ENCODE data around the gene PARVA.
"Not testable (repeated sequence)": the region's sequence is repeated elsewhere in the genome, so short reads cannot be mapped to it uniquely, and the experiment has no call there.

The PARVA gene

GRCh38 chr11:12496181-12497025 lies 119.0 kb downstream of the PARVA start:
- in situ Hi-C loops (cut with MboI; ENCODE audit: low sequenced_read_pairs): no loop called here

- in situ Hi-C loops (cut with MboI; ENCODE audit: low sequenced_read_pairs): no loop called here
These were observed 120.1 kb downstream of the PARVA start for GRCh38 chr11:12497431-12497830.

DNA sequence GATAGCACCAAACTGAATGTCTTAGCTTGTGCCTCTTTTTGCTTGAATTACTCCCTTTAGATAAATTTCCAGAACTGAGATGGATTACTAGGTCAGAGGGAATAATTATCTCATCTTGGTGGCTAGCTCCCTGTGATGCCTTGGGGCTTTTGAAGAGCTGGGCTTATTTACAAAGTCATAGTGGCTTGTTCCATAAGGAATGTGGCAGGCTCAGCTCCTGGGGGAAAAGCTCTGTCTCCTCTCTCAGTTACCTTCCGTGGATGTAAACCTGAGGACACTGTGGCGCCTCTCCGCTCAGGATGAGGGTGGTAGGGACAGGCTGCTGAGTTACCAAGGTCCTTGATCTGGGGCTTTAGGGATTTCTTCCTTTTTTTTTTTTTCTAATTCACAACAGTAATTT lies 121.7 kb downstream of the PARVA start:
- in situ Hi-C loops (cut with MboI; ENCODE audit: low sequenced_read_pairs): no loop called here

GRCh38 chr11:12502046-12502445 lies 124.7 kb downstream of the PARVA start:
- in situ Hi-C loops (cut with MboI; ENCODE audit: low sequenced_read_pairs): no loop called here

- in situ Hi-C loops (cut with MboI; ENCODE audit: low sequenced_read_pairs): no loop called here
These were observed 125.7 kb downstream of the PARVA start for GRCh38 chr11:12503039-12503484.

DNA sequence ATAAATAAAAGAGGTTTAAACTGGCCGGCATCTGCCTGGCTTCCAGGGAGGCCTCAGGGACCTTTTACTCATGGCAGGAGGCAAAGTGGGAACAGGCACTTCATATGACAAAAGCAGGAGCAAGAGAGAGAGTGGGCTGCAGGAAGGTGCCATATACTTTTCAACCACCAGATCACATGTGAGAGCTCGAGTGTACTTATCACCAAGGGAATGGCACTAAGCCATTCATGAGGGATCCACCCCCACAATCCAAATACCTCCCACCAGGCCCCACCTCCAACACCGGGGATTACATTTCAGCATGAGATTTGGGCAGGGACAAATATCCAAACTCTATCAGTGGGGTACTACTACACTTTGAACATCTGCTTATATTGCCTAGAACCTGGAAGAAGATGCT lies 126.5 kb downstream of the PARVA start:
- in situ Hi-C loops (cut with MboI; ENCODE audit: low sequenced_read_pairs): no loop called here

DNA sequence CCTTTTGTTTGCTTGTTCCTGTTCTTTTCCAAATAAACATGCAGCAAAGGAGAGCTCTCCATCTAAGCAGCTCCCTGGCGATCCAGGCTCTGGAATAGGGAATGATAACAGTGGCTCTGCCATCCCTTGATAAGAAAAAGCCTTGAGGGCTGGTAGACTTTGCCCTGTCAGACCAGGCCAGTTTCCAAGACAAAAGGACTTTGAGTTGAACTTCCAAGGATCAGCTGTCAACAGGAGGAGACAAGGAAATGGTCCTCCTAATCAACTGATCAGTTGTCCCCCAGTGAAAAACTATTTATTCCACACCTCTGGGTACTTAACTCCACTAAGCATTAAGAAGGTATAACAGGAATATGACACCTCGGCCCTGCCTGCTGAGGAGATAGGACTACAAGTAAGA lies 127.8 kb downstream of the PARVA start:
- in situ Hi-C loops (cut with MboI; ENCODE audit: low sequenced_read_pairs): no loop called here

GRCh38 chr11:12506404-12506921 lies 129.1 kb downstream of the PARVA start:
- in situ Hi-C loops (cut with MboI; ENCODE audit: low sequenced_read_pairs): no loop called here

DNA sequence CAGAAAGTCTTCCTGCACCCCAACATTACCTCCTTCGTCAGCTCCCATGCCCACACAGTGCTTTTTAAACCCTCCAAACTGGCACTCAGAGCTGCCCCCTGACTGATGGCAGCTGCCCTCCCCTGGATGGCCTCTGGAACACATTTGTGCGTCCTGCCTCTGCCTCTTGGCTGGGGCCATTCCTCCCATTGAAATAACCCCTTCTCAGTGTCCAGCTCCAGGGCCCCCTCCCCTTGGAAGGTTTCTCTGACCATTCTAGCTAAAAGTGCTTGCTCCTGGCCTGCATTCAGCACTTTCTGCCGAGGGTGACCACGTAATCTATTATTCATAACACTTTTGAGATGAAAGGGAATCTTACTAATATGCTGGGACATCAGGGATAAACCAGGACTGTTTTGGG lies 130.0 kb downstream of the PARVA start:
- in situ Hi-C loops (cut with MboI; ENCODE audit: low sequenced_read_pairs): no loop called here

DNA sequence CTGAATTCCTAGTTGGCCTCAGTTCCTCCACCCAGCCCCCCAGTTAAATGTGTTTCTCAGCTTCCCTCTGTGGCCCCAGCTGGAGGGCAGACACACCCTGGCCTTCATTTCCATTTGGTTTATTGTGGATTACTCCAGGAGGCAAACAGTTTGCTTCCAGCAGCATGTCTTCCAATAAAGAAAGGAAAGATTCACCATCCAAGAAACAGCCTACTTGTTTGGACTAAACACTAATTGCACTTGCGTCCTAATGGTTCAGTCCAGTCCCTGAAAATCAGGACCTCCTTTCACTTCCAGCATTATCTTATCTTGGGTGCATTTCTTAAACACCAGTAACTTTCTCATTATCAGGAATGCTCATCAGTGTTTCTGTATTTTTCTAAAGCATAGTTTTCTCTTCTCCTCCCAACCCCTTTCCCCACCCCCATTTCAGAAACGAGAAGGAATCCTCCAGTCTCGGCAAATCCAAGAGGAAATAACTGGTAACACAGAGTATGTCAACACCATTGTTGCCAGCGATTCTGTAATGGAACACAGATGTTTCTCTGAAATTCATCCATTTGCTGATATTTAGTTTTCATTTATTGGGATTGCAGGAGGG lies 130.9 kb downstream of the PARVA start:
- in situ Hi-C loops (cut with MboI; ENCODE audit: low sequenced_read_pairs): no loop called here

DNA sequence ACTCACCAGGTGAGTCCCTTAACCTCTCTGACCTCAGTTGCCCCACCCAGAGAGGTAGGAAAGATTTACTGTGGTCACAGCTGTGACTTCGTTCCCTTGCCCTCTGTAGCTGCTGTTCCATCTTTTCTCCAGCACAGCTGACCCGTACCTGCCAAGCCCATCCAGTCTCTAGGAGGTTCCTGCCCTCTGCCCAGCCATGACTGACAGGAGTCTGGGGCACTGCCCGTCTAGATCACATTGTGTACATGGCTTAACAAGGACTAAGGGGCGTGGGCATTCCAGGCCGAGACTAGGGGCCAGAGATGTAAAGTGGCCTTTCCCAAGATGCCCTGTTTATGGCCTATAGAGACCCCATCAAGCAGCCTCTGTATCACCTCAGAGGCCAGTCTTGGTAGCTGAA lies 132.0 kb downstream of the PARVA start:
- in situ Hi-C loops (cut with MboI; ENCODE audit: low sequenced_read_pairs): no loop called here

GRCh38 chr11:12512132-12512531 lies 134.8 kb downstream of the PARVA start:
- in situ Hi-C loops (cut with MboI; ENCODE audit: low sequenced_read_pairs): no loop called here

- in situ Hi-C loops (cut with MboI; ENCODE audit: low sequenced_read_pairs): no loop called here
These were observed 135.5 kb downstream of the PARVA start for GRCh38 chr11:12512826-12513395.

- in situ Hi-C loops (cut with MboI; ENCODE audit: low sequenced_read_pairs): no loop called here
These were observed 139.2 kb downstream of the PARVA start for GRCh38 chr11:12516387-12517105.

- in situ Hi-C loops (cut with MboI; ENCODE audit: low sequenced_read_pairs): no loop called here
These were observed 139.9 kb downstream of the PARVA start for GRCh38 chr11:12517306-12517705.

DNA sequence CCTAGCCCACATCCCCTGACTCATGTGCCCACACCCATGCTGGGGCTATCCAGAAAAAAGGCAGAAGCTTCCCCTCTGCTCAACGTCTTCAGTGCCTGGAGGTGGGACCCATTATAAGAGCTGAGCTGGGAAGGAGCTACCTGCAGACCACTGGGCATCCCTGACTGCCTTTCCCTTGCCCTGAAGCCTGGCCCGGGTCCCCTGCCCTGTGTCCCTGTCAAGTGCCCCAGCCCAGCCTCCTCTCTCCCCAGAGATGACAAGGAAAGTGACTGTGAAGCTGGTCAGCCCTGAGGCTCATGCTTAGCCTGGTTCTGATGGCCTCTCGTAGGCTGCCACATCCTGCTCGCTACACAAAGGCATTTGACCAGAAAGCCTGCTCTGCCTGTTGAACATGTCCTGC lies 140.4 kb downstream of the PARVA start:
- in situ Hi-C loops (cut with MboI; ENCODE audit: low sequenced_read_pairs): no loop called here

DNA sequence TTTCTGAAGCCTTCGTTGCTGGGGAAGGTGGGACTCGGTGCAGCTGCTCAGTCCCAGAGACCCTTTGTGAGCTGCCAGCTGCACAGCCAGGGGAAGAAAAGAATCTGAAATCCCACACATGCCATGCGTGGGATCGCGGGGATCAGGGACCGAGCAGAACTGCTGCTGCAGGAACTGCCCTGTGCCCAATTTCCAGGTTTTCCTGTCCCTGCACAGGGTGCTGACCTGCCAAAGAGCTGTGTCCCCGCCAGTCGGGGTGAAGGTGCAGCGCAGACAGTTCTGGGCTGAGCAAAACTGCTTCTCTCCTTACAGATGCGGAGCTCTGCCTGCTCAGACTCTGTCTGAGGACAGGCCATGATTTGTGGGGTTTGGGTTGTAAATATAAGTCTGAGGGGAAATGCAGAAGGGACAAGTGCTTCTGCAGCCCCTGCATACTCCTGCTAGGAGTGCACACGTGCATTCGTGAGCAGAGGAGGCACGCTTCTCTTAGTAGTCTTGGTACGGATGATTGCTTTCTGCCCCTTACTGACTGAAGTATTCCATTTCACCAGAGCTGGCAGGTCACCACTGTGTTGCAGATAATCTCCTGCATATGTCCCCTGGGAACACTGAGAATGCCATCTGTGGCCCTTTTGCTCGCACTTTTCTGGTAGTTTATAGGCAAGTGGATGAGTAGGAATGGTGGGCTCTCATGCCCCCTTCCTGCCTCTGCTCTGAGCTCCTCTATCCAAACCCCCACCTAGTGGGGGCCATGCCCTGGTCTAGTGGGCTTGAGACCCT lies 141.4 kb downstream of the PARVA start:
- in situ Hi-C loops (cut with MboI; ENCODE audit: low sequenced_read_pairs): no loop called here

GRCh38 chr11:12520054-12520453 lies 142.7 kb downstream of the PARVA start:
- in situ Hi-C loops (cut with MboI; ENCODE audit: low sequenced_read_pairs): no loop called here

GRCh38 chr11:12520576-12520975 lies 143.2 kb downstream of the PARVA start:
- in situ Hi-C loops (cut with MboI; ENCODE audit: low sequenced_read_pairs): not testable (repeated sequence)

DNA sequence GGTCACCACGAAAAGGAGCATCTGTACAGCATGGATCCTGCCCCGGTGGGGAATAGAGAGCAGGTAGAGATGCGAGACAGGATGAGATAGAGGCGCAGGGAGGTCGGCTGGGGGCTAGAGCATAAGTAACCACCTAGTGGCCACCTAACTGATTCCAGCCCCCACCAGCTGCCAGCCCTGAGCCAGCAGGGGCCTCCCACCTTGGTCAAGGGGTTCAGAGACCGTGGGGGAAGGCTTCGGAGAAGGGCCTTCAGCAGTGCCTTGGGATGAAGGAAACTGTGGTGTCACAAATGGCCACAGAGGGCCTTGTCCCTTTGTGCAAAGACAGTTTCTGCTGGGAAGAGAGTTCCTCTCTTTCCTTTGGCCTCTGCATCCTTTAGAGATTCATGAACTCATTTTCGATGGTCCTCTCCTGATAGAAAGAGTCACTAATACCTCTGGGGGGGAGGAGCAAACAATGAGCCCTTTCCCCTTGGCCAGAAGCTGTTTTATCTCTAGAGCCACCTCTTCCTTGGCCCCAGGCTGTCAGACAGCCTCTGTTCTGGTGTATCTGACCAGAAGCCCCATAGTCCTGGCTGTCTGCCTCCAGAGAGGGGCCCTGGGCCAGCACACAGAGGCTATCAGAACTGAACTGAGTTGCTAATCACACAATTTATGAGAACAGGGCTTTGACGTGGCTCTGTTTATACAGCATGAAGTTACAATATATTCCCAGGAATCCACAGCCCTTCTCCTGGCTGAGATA lies 146.0 kb downstream of the PARVA start:
- in situ Hi-C loops (cut with MboI; ENCODE audit: low sequenced_read_pairs): no loop called here

Measured in HL-60/S4 treated with phorbol 12-myristate 13-acetate at 8.2 ng/mL for 4 days and 3 days (cell line).